HEK293T (cell line): Measurements from ENCODE around the gene TAS2R10.

Experiments
- BHLHE40 ChIP-seq: fragments of 450-650 bp; IDR thresholded peaks from 2 replicates; pipeline ENCODE4 v1.6.1; 2016; ENCODE audit warnings: mild to moderate bottlenecking, moderate library complexity, borderline replicate concordance
- FOXA1 ChIP-seq: fragments of 450-650 bp; IDR thresholded peaks from 2 replicates; pipeline ENCODE4 v1.6.1; 2016; ENCODE audit warnings: mild to moderate bottlenecking
- SUZ12 ChIP-seq: fragments of 450-650 bp; IDR thresholded peaks from 2 replicates; pipeline ENCODE4 v1.6.1; 2016; ENCODE audit warnings: mild to moderate bottlenecking

DNA sequence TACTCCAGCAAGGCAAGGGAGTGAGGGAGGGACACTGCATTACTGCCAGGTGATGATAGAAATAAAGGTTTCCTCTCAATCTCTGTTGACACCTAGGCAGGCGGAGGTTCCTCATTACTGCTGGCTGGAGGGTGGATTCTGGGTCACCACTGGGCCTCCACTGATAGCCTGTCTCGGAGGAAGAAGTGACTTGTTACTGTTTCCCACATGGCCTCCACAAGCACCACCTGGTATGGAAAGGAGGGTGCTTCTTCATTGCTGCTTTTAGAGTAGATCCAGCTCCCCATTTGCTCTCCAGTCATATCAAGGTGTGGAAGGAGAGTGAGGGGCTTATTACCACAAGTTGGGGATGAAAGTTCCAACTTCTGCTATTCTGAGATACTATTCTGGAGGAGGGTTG is 16.7 kb upstream of the TAS2R10 start:
- no peak for TF ChIP-seq BHLHE40
- no peak for TF ChIP-seq SUZ12
- no peak for TF ChIP-seq FOXA1
